ENCODE results near the gene RHOG.
"Not testable (repeated sequence)": the region's sequence is repeated elsewhere in the genome, so short reads cannot be mapped to it uniquely, and the experiment has no call there.

The RHOG gene

DNA sequence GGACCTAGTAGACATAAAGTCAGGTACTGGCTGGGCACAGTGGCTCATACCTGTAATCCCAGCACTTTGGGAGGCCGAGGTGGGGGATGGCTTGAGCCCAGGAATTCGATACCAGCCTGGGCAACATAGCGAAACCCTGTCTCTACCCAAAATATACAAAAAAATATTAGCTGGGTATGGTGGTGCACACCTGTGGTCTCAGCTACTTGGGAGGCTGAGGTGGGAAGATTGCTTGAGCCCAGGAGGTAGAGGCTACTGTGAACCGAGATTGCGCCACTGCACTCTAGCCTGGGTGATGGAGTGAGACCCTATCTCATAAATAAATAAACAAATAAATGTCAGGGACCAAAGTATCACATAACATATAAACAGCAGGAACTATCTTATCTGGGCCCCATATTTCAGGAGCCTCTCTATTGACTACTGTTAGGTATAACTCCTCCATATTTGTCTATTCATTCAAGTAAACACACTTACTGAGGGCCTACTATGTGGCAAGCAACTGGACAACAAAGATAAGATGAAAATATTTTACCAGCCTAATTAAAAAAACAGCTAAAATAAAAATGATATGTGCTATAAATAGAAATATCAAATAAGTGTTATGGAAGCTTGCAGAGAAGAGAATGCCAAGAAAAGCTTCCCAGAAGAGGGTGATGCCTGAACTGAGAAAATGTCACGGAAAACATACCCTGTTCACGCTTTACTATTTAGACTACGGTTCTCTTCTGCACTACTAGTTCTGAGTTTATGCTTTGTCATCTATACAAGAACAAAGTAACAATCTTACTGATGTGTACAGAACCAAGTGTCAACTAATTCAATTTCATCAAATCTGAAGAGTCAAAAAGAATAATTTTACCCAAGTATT is 45.4 kb downstream of the RHOG start:
- TF ChIP-seq, protein P1, sequence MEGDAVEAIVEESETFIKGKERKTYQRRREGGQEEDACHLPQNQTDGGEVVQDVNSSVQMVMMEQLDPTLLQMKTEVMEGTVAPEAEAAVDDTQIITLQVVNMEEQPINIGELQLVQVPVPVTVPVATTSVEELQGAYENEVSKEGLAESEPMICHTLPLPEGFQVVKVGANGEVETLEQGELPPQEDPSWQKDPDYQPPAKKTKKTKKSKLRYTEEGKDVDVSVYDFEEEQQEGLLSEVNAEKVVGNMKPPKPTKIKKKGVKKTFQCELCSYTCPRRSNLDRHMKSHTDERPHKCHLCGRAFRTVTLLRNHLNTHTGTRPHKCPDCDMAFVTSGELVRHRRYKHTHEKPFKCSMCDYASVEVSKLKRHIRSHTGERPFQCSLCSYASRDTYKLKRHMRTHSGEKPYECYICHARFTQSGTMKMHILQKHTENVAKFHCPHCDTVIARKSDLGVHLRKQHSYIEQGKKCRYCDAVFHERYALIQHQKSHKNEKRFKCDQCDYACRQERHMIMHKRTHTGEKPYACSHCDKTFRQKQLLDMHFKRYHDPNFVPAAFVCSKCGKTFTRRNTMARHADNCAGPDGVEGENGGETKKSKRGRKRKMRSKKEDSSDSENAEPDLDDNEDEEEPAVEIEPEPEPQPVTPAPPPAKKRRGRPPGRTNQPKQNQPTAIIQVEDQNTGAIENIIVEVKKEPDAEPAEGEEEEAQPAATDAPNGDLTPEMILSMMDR (IDR thresholded peaks at IDR 0.05; ENCODE audit: borderline replicate concordance, insufficient read depth, low read depth, low read length): no peak
- no peak overlapping the region for H3K4me3 ChIP-seq (ENCODE audit: low read depth, low read length)

DNA sequence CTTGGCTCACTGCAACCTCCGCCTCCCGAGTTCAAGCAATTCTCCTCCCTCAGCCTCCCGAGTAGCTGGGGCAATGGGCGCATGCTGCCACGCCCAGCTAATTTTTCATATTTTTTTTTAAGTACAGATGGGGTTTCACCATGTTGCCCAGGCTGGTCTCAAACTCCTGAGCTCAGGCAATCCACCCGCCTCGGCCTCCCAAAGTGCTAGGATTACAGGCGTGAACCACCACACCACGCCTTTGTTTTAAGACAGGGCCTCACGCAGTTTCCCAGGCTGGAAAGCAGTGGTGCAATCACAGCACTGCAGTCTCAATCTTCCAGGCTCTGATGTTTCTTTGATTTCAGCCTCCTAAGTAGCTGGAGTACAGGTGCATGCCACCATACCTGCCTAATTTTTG is 46.4 kb downstream of the RHOG start:
- not testable (repeated sequence) for H3K4me3 ChIP-seq (ENCODE audit: low read depth, low read length)

DNA sequence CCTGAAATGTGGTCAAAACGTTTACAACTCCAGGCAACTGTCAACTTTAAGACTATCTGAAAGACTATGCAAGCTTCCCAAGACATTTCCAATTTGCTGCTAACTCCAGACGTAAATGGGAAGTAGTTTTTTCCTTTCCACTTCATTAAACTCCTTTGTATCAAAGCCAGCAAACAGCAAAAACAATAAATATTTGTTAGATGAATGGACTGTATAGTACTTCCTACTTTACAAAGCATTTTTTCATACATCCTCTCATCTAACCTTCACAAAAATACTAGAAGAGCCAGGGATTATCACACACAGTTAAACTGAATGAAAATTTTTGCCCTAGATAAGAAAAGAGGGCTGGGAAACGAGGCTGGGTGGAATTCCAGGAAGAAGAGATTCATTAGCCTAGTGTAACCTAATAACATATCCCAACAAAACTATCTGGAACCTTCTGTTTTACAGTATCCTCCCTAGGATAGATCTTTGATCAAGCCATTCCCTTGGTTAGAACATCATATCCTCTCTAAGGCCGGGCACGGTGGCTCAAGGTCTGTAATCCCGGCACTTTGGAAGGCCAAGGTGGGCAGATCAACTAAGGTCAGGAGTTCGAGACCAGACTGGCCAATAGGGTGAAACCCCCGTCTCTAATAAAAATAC is 53.9 kb downstream of the RHOG start:
- TF ChIP-seq, protein P1 (IDR thresholded peaks at IDR 0.05; ENCODE audit: borderline replicate concordance, insufficient read depth, low read depth, low read length): no peak
- no peak overlapping the region for H3K4me3 ChIP-seq (ENCODE audit: low read depth, low read length)

DNA sequence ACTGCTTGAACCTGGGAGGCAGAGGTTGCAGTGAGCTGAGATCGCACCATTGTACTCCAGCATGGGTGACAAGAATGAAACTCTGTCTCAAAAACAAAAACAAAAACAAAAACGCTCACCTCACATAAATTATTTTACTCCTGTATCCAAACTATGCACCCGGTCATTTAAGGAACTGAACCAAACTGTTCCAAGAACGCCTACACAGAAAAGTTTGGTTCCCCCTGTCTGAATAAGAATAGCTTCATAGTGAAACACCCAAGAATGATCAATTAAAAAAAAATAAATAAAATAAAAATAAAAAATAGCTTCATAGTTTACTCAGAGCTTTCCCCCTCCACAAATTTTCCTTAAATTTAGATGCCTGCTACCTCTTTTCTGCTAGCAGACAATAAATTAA is 57.1 kb downstream of the RHOG start:
- TF ChIP-seq, protein P1 (IDR thresholded peaks at IDR 0.05; ENCODE audit: borderline replicate concordance, insufficient read depth, low read depth, low read length): no peak
- H3K4me3 ChIP-seq (ENCODE audit: low read depth, low read length): no peak overlapping the region

DNA sequence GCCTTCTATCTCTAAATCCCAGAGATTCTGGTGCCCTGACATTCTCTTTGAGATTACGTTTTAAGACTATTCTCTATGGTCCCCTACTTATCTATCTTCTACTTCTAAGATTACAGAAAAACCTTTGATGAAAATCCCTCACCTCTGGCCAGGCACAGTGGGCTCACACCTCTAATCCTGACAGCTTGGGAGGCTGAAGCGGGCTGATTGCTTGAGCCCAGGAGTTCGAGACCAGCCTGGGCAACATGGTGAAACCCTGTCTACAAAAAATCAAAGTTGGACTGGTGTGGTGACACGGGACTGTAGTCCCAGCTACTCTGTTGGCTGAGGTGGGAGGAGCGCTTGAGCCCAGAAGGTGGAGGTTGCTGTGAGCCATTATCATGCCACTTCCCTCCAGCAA is 57.8 kb downstream of the RHOG start:
- no peak overlapping the region for H3K4me3 ChIP-seq (ENCODE audit: low read depth, low read length)
- TF ChIP-seq, protein P1 (IDR thresholded peaks at IDR 0.05; ENCODE audit: borderline replicate concordance, insufficient read depth, low read depth, low read length): no peak

DNA sequence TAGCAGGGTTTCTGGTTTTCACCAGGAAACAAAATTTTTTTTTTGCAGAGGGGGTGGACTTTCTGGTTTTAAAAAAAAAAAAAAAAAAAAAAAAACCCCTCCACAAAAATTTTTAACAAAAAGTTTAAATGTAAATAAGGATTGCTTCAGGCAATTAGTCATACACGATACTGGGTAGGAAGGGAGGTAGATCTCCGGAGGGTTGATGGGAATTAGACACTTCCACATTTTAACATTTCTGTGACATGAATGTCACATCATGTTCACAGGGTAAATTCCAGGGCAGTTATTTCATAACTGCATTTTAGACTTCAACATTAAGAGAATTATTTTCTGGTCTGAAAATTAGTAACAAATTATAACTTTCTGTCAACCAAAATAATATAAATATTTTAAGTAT is 59.3 kb downstream of the RHOG start:
- TF ChIP-seq, protein P1 (IDR thresholded peaks at IDR 0.05; ENCODE audit: borderline replicate concordance, insufficient read depth, low read depth, low read length): no peak
- H3K4me3 ChIP-seq (ENCODE audit: low read depth, low read length): no peak overlapping the region

Data from GM12875 (cell line).